ENCODE measurements around the gene EYA4.

- TF ChIP-seq EZH2 (optimal IDR thresholded peaks at IDR 0.05; ENCODE audit: low read depth, low read length) (no peak), CTCF (IDR thresholded peaks at IDR 0.05; ENCODE audit: low read length) (no peak), EZH2phosphoT487 (IDR thresholded peaks at IDR 0.05; ENCODE audit: low read length) (no peak)
These were observed 50.5 kb downstream of the EYA4 start for GRCh38 chr6:133291671-133292070.

All from MM.1S (cell line).